ENCODE results near the gene TLCD3A. TPM values are rescaled to one million over a fixed set of nuclear protein-coding genes. Genes with fewer than 3 reads are reported as not detected.

The TLCD3A gene
- total RNA-seq, 4 donors from 2014 or later = 47.8 to 120 (median 79.4) TPM

- Histone ChIP-seq H3K9me3 (no peaks in the 10 kb centered on the region), H3K27ac (no peak overlapping the region), H3K27me3 (no peaks in the 10 kb centered on the region), H3K36me3 (peaks cover 40% of the 10 kb centered on the region), H3K4me3 (no peak overlapping the region), H3K4me1 (no peaks in the 10 kb centered on the region)
- TF ChIP-seq POLR2AphosphoS5 (IDR thresholded peaks at IDR 0.05) (no peak), EP300 (IDR thresholded peaks at IDR 0.05) (no peak), CTCF (IDR thresholded peaks at IDR 0.05) (no peak), POLR2A (IDR thresholded peaks at IDR 0.05) (no peak)
- 79% methylated on average over 17 of the region's 17 CpGs for WGBS
- DNase-seq (ENCODE audit: low spot score in 2 of 2) = no peak
These were observed 42.7 kb upstream of the TLCD3A start for GRCh38 chr17:689556-690275.

GRCh38 chr17:690361-690760, 42.0 kb upstream of the TLCD3A start:
- 82% methylated on average over 9 of the region's 9 CpGs for WGBS
- Histone ChIP-seq H3K27ac (no peak overlapping the region), H3K36me3 (peaks cover 40% of the 10 kb centered on the region)

GRCh38 chr17:691423-691822, 41.0 kb upstream of the TLCD3A start:
- no peak for TF ChIP-seq POLR2A (IDR thresholded peaks at IDR 0.05)
- TF ChIP-seq EP300 (IDR thresholded peaks at IDR 0.05) = no peak
- TF ChIP-seq POLR2AphosphoS5 (IDR thresholded peaks at IDR 0.05) = no peak
- no peak for TF ChIP-seq CTCF (IDR thresholded peaks at IDR 0.05)
- 77% methylated on average over 4 of the region's 4 CpGs for whole genome bisulfite sequencing
- Histone ChIP-seq H3K4me1 (no peaks in the 10 kb centered on the region), H3K36me3 (peaks cover 49% of the 10 kb centered on the region), H3K27me3 (no peaks in the 10 kb centered on the region), H3K4me3 (no peak overlapping the region), H3K27ac (no peak overlapping the region), H3K9me3 (no peaks in the 10 kb centered on the region)
- no peak for DNase-seq (ENCODE audit: low spot score in 2 of 2)

More at GRCh38 chr17:690361-690760, 42.0 kb upstream of the TLCD3A start:
- no peaks in the 10 kb centered on the region for H3K9me3 ChIP-seq
- no peak for DNase-seq (ENCODE audit: low spot score in 2 of 2)
- H3K4me3 ChIP-seq = no peak overlapping the region
- H3K4me1 ChIP-seq = no peaks in the 10 kb centered on the region
- H3K27me3 ChIP-seq = no peaks in the 10 kb centered on the region
- TF ChIP-seq EP300 (IDR thresholded peaks at IDR 0.05) (no peak), POLR2A (IDR thresholded peaks at IDR 0.05) (no peak), CTCF (IDR thresholded peaks at IDR 0.05) (no peak), POLR2AphosphoS5 (IDR thresholded peaks at IDR 0.05) (no peak)

GRCh38 chr17:692116-692515, 40.3 kb upstream of the TLCD3A start:
- DNase-seq (ENCODE audit: low spot score in 2 of 2) = no peak
- no peak for TF ChIP-seq POLR2A (IDR thresholded peaks at IDR 0.05)
- no peak for TF ChIP-seq CTCF (IDR thresholded peaks at IDR 0.05)
- no peak for TF ChIP-seq EP300 (IDR thresholded peaks at IDR 0.05)
- Histone ChIP-seq H3K36me3 (peaks cover 47% of the 10 kb centered on the region), H3K9me3 (no peaks in the 10 kb centered on the region), H3K4me1 (no peaks in the 10 kb centered on the region), H3K27ac (no peak overlapping the region), H3K4me3 (no peak overlapping the region), H3K27me3 (no peaks in the 10 kb centered on the region)
- 79% methylated on average over 10 of the region's 10 CpGs for WGBS

GRCh38 chr17:693791-694638, 38.4 kb upstream of the TLCD3A start:
- Histone ChIP-seq H3K4me3 (no peak overlapping the region), H3K4me1 (no peaks in the 10 kb centered on the region), H3K27me3 (no peaks in the 10 kb centered on the region), H3K27ac (no peak overlapping the region), H3K36me3 (peaks cover 56% of the 10 kb centered on the region), H3K9me3 (no peaks in the 10 kb centered on the region)
- DNase-seq (ENCODE audit: low spot score in 2 of 2) = no peak
- TF ChIP-seq POLR2AphosphoS5 (IDR thresholded peaks at IDR 0.05) = no peak
- TF ChIP-seq EP300 (IDR thresholded peaks at IDR 0.05) = no peak
- TF ChIP-seq CTCF (IDR thresholded peaks at IDR 0.05) = no peak
- TF ChIP-seq POLR2A (IDR thresholded peaks at IDR 0.05) = no peak
- WGBS = 58% methylated on average over 14 of the region's 14 CpGs
